Measurements from ENCODE around the gene BLM.

DNA sequence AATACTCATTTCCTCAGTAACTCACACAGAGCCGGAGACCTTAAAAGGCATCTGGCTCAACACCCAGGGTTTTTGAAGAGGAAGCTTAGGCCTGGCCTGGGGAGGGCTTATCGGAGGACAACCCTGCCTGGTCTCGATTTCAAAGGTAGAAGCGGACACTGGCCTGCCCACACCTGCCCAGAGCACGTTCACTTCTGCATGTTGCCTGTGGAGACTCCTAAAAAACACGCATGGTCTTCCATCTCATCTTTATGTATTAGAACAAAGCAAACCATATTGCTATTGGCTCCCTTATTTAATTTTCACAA, 95.8 kb downstream of the BLM start:
- TF ChIP-seq EZH2 (IDR thresholded peaks at IDR 0.05; ENCODE audit: low read length, missing control alignments) (no peak), CTCF (conservative IDR thresholded peaks at IDR 0.05 in 1 of 2, IDR thresholded peaks at IDR 0.05 in 1 of 2; ENCODE audit: low read depth in 1 of 2, low read length in 2 of 2) (no peak)
